Ascending aorta (tissue), 2 donors: ENCODE measurements around the gene NSD2. TPM values are rescaled to one million over a fixed set of nuclear protein-coding genes. Genes with fewer than 3 reads are reported as not detected.
"Not testable (repeated sequence)": the region's sequence is repeated elsewhere in the genome, so short reads cannot be mapped to it uniquely, and the experiment has no call there.

Experiments
- DNase-seq, 2 donors: peaks; one replicate each; pipeline ENCODE4 v3.0.0-alpha.2; 2019; ENCODE audit warnings: low spot score in 2 of 2
- H3K27ac ChIP-seq, 2 donors: fragments of 200-600 bp; sonication (generic); one replicate each; pipeline ENCODE4 v1.5.1; 2016 to 2017; ENCODE audit warnings: mild to moderate bottlenecking in 1 of 2
- H3K27me3 ChIP-seq: fragments of 200-600 bp; sonication (generic); one replicate; pipeline ENCODE4 v1.5.1; 2017
- H3K36me3 ChIP-seq, 2 donors: fragments of 200-600 bp; sonication (generic); one replicate each; pipeline ENCODE4 v1.5.1; 2016
- H3K4me1 ChIP-seq, 2 donors: fragments of 200-600 bp; sonication (generic); one replicate each; pipeline ENCODE4 v1.5.1; 2016 to 2017; ENCODE audit warnings: mild to moderate bottlenecking in 1 of 2
- H3K4me3 ChIP-seq, 2 donors: fragments of 200-600 bp; sonication (generic); one replicate each; pipeline ENCODE4 v1.5.1; 2016 to 2017; ENCODE audit warnings: mild to moderate bottlenecking in 1 of 2
- H3K9me3 ChIP-seq, 2 donors: fragments of 200-600 bp; sonication (generic); one replicate each; pipeline ENCODE4 v1.5.1; 2016
- intact Hi-C: fragments of 100-400 bp; cut with DNase I; formaldehyde crosslinking; loops from one replicate; pipeline ENCODE4 v1.15.1; 2023
- total RNA-seq: library from RNA; depleted of rRNA; stranded (reverse); fragments of >200 nt; gene quantifications from one replicate; pipeline ENCODE4 v1.1.0, GENCODE V29; 2016
- TF ChIP-seq, protein P1 (sequence below), 3 experiments: fragments of 200-600 bp in 2 of 3; fragments of 450-650 bp in 1 of 3; sonication (generic) in 2 of 3; IDR thresholded peaks; one replicate each; pipeline ENCODE4 v1.5.1; 2016 to 2019; ENCODE audit warnings: antibody characterized with exemption in 3 of 3, mild to moderate bottlenecking in 1 of 3, moderate library complexity in 1 of 3

The NSD2 gene
- total RNA-seq, 1 donor from 2014 or later = 19.9 TPM

DNA sequence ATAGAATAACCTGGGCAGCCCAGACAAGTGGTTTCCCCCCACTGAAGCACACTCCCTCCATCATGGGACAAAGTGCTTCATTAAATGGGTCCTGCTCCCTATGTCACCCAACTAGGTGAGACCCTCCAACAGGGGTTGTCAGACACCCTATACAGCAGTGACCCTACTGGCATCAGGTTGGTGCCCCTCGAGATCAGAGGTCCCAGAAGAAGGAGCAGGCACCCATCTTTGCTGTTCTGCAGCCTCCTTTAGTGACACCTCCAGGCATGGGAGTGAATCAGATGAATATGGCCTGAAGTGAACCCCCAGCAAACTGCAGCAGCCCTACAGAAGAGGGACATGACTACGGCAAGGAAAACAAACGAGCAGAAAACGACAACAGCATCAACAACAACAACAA, 126.5 kb downstream of the NSD2 start:
- no peak overlapping the region for H3K4me3 ChIP-seq
- H3K27ac ChIP-seq = no peak overlapping the region
- peaks cover 3 to 19% of the 10 kb centered on the region in 2 donors for H3K9me3 ChIP-seq
- H3K4me1 ChIP-seq = no peaks in the 10 kb centered on the region
- H3K36me3 ChIP-seq = peaks cover 0 to 6% of the 10 kb centered on the region in 2 donors
- intact Hi-C loops = no loop called here
- H3K27me3 ChIP-seq = no peaks in the 10 kb centered on the region
- no peak for DNase-seq
- TF ChIP-seq, protein P1, sequence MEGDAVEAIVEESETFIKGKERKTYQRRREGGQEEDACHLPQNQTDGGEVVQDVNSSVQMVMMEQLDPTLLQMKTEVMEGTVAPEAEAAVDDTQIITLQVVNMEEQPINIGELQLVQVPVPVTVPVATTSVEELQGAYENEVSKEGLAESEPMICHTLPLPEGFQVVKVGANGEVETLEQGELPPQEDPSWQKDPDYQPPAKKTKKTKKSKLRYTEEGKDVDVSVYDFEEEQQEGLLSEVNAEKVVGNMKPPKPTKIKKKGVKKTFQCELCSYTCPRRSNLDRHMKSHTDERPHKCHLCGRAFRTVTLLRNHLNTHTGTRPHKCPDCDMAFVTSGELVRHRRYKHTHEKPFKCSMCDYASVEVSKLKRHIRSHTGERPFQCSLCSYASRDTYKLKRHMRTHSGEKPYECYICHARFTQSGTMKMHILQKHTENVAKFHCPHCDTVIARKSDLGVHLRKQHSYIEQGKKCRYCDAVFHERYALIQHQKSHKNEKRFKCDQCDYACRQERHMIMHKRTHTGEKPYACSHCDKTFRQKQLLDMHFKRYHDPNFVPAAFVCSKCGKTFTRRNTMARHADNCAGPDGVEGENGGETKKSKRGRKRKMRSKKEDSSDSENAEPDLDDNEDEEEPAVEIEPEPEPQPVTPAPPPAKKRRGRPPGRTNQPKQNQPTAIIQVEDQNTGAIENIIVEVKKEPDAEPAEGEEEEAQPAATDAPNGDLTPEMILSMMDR (IDR thresholded peaks at IDR 0.05) = no peak

DNA sequence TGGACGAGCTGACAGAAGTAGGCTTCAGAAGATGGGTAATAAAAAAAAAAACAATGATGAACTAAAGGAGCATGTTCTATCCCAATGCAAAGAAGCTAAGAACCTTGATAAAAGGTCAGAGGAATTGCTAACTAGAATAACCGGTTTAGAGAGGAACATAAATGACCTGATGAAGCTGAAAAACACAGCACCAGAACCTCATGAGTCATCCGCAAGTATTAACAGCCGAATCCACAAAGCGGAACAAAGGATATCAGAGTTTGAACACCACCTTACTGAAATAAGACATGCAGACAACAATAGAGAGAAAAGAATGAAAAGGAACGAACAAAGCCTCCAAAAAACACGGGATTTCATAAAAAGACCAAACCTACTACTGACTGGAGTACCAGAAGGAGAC, 127.1 kb downstream of the NSD2 start:
- Histone ChIP-seq H3K27ac (no peak overlapping the region), H3K27me3 (no peaks in the 10 kb centered on the region), H3K4me3 (no peak overlapping the region), H3K4me1 (no peaks in the 10 kb centered on the region), H3K9me3 (peaks cover 3 to 19% of the 10 kb centered on the region in 2 donors), H3K36me3 (peaks cover 0 to 9% of the 10 kb centered on the region in 2 donors)
- no peak for DNase-seq
- intact Hi-C loops = no loop called here
- TF ChIP-seq, protein P1 (IDR thresholded peaks at IDR 0.05) = no peak

DNA sequence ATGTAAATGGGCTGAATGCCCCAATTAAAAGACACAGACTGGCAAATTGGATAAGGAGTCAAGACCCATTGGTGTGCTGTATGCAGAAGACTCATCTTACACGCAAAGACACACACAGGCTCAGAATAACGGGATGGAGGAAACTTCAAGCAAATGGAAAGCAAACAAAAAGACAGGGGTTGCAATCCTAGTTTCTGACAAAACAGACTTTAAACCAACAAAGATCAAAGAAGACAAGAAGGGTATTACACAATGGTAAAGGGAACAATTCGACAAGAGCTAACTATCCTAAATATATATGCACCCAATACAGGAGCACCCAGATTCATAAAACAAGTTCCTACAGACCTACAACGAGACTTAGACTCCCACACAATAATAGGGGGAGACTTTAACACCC, 128.1 kb downstream of the NSD2 start:
- Histone ChIP-seq H3K36me3 (peaks cover 7 to 15% of the 10 kb centered on the region in 2 donors), H3K9me3 (peaks cover 3 to 19% of the 10 kb centered on the region in 2 donors)
- H3K4me3 ChIP-seq, intact Hi-C loops, H3K4me1 ChIP-seq, H3K27me3 ChIP-seq, DNase-seq, H3K27ac ChIP-seq: not testable (repeated sequence)

DNA sequence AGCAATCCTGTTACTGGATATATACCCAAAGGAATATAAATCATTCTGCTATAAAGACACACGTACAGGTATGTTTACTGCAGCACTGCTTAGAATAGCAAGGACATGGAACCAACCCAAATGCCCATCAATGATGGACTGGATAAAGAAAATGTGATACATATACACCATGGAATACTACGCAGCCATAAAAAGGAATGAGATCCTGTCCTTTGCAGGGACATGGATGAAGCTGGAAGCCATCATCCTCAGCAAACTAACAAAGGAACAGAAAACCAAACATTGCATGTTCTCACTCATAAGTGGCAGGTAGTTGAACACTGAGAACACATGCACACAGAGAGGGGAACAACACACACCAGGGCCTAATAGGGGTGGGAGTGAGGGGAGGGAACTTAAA, 132.2 kb downstream of the NSD2 start:
- H3K27me3 ChIP-seq, intact Hi-C loops, H3K27ac ChIP-seq, DNase-seq, H3K36me3 ChIP-seq, H3K4me3 ChIP-seq, H3K4me1 ChIP-seq, H3K9me3 ChIP-seq: not testable (repeated sequence)

GRCh38 chr4:2006367-2006766, 135.2 kb downstream of the NSD2 start:
- intact Hi-C loops = loop anchor here (5.0 kb wide), 6 partner anchors 256 to 1299 kb away; partner anchors contain the start of genes CFAP99, FAM193A, MXD4 and PCGF3
- H3K4me3 ChIP-seq = no peak overlapping the region
- no peaks in the 10 kb centered on the region for H3K27me3 ChIP-seq
- no peak overlapping the region for H3K27ac ChIP-seq
- no peak for DNase-seq
- peaks cover 7 to 9% of the 10 kb centered on the region in 2 donors for H3K36me3 ChIP-seq
- TF ChIP-seq, protein P1 (IDR thresholded peaks at IDR 0.05) = no peak
- peaks cover 0 to 2% of the 10 kb centered on the region in 2 donors for H3K4me1 ChIP-seq
- H3K9me3 ChIP-seq = no peaks in the 10 kb centered on the region

DNA sequence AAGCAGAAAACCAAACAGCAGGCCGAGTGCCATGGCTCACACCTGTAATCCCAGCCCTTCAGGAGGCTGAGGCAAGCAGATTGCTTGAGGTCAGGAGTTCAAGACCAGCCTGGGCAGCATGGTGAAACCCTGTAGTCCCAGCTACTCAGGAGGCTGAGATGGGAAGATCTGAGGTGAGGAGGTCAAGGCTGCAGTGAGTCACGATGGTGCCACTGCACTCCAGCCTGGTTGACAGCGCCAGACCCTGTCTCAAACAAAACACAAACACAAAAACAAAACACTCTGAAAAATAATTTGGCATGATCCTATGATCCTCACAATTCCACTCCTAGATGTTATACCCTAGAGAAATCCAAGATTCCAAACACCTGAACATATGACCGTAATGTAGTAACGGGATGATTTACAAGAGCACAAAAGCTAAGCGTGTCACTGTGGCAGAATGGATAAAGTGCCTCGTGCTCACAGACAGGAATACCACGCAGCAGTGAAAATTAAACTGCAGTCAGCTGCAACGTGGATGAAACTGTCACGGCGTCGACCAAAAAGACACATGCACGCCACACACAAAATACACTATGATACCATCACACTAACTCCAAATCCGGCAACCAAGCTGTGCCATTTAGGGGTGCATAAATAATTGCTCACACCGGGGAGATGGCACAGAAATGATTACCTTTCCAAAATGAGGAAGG, 135.9 kb downstream of the NSD2 start:
- peak overlapping the region; percentile 84 to 98 for H3K4me3 ChIP-seq
- peaks cover 7 to 9% of the 10 kb centered on the region in 2 donors for H3K36me3 ChIP-seq
- H3K27me3 ChIP-seq = no peaks in the 10 kb centered on the region
- TF ChIP-seq, protein P1 (IDR thresholded peaks at IDR 0.05) = no peak
- no peak overlapping the region for H3K27ac ChIP-seq
- intact Hi-C loops = loop anchor here (5.0 kb wide), 6 partner anchors 255 to 1300 kb away; partner anchors contain the start of genes CFAP99, FAM193A, MXD4 and PCGF3
- H3K4me1 ChIP-seq = peaks cover 0 to 2% of the 10 kb centered on the region in 2 donors
- H3K9me3 ChIP-seq = no peaks in the 10 kb centered on the region
- DNase-seq = no peak
